Keratinocyte (primary cell): ENCODE data around the gene ARID3B.

Experiments
- EZH2 ChIP-seq: IDR thresholded peaks from one replicate; pipeline ENCODE4 v1.6.1; 2012; ENCODE audit warnings: inconsistent platforms, mild to moderate bottlenecking, low read length, moderate library complexity
- TF ChIP-seq, protein P1 (sequence below), 3 experiments: IDR thresholded peaks in 1 of 3; conservative IDR thresholded peaks in 1 of 3; optimal IDR thresholded peaks in 1 of 3; 2 replicates in 2 of 3; 3 replicates in 1 of 3; pipeline versions ENCODE3 to v1.5.1; 2011; ENCODE audit warnings: low read length in 3 of 3, mild to moderate bottlenecking in 3 of 3, moderate library complexity in 2 of 3, control low read depth in 1 of 3, inconsistent platforms in 1 of 3; ENCODE audit not compliant: insufficient read depth in 2 of 3; ENCODE audit errors: extremely low read depth in 1 of 3

- TF ChIP-seq EZH2 = no peak
- TF ChIP-seq, protein P1, sequence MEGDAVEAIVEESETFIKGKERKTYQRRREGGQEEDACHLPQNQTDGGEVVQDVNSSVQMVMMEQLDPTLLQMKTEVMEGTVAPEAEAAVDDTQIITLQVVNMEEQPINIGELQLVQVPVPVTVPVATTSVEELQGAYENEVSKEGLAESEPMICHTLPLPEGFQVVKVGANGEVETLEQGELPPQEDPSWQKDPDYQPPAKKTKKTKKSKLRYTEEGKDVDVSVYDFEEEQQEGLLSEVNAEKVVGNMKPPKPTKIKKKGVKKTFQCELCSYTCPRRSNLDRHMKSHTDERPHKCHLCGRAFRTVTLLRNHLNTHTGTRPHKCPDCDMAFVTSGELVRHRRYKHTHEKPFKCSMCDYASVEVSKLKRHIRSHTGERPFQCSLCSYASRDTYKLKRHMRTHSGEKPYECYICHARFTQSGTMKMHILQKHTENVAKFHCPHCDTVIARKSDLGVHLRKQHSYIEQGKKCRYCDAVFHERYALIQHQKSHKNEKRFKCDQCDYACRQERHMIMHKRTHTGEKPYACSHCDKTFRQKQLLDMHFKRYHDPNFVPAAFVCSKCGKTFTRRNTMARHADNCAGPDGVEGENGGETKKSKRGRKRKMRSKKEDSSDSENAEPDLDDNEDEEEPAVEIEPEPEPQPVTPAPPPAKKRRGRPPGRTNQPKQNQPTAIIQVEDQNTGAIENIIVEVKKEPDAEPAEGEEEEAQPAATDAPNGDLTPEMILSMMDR (optimal IDR thresholded peaks at IDR 0.05 in 1 of 3, IDR thresholded peaks at IDR 0.05 in 1 of 3, conservative IDR thresholded peaks at IDR 0.05 in 1 of 3; ENCODE audit: extremely low read depth in 1 of 3, insufficient read depth in 2 of 3, low read length in 3 of 3) = no peak
Observed at GRCh38 chr15:74547616-74548015, 6.6 kb downstream of the ARID3B start.
